PC-3 (cell line): ENCODE results near the gene ADAM29. TPM values are rescaled to one million over a fixed set of nuclear protein-coding genes. Genes with fewer than 3 reads are reported as not detected.

Experiments
- ATAC-seq: fragments of 200-7000 bp; cut with Tn5 transposase; 2 replicates; pipeline ENCODE4 v1.9.1; 2020; ENCODE audit warnings: mild to moderate bottlenecking, moderate library complexity
- BruUV-seq: library from RNA; stranded (reverse); fragments of 400-500 nt; replicated peaks from 2 replicates; lab custom pipeline; 2021; lab: Mats Ljungman, UMichigan
- CTCF ChIA-PET: fragments of 300-600 bp; sonication (Branson Sonifier 250); formaldehyde crosslinking; loops from one replicate; lab custom pipeline; 2022; ENCODE audit warnings: antibody characterized with exemption; lab: Charles Lee
- POLR2A ChIA-PET: fragments of 300-600 bp; sonication (Branson Sonifier 250); formaldehyde crosslinking; loops from one replicate; lab custom pipeline; 2022; ENCODE audit warnings: antibody characterized with exemption; ENCODE audit not compliant: unreplicated experiment; lab: Charles Lee
- DNase-seq: peaks from one replicate; pipeline ENCODE4 v3.0.0-alpha.2; 2015
- H2AFZ ChIP-seq: fragments of 300-600 bp; sonication (generic); 2 replicates; pipeline ENCODE4 v1.6.0; 2016; ENCODE audit warnings: antibody characterized with exemption, low read length
- H3F3A ChIP-seq: fragments of 300-600 bp; sonication (generic); one replicate; pipeline ENCODE4 v1.6.0; 2017; ENCODE audit warnings: antibody characterized with exemption, low read length, control low read depth, mild to moderate bottlenecking; ENCODE audit not compliant: unreplicated experiment
- H3K27ac ChIP-seq: fragments of 300-600 bp; sonication (generic); 2 replicates; pipeline ENCODE4 v1.5.1; 2016; ENCODE audit warnings: mild to moderate bottlenecking, low read length
- H3K27me3 ChIP-seq: fragments of 300-600 bp; sonication (generic); 2 replicates; pipeline ENCODE4 v1.6.1; 2016; ENCODE audit warnings: low read length, mixed read lengths
- H3K36me3 ChIP-seq: fragments of 300-600 bp; sonication (generic); 2 replicates; pipeline ENCODE4 v1.6.1; 2016; ENCODE audit warnings: low read depth, mixed run types, low read length, mixed read lengths
- H3K4me1 ChIP-seq: fragments of 300-600 bp; sonication (generic); 2 replicates; pipeline ENCODE4 v1.5.1; 2016; ENCODE audit warnings: low read length; ENCODE audit not compliant: insufficient read depth
- H3K4me2 ChIP-seq: fragments of 300-600 bp; sonication (generic); 2 replicates; pipeline ENCODE4 v1.6.0; 2016; ENCODE audit warnings: low read length
- H3K4me3 ChIP-seq: fragments of 300-600 bp; sonication (generic); 2 replicates; pipeline ENCODE4 v1.5.1; 2016; ENCODE audit warnings: mild to moderate bottlenecking, low read length, mixed read lengths
- H3K79me2 ChIP-seq: fragments of 300-600 bp; sonication (generic); 2 replicates; pipeline ENCODE4 v1.6.1; 2017; ENCODE audit warnings: low read length, mixed read lengths
- H3K9ac ChIP-seq: fragments of 300-600 bp; sonication (generic); 2 replicates; pipeline ENCODE4 v1.6.0; 2016; ENCODE audit warnings: mild to moderate bottlenecking, low read length
- H3K9me2 ChIP-seq: fragments of 300-600 bp; sonication (generic); replicated peaks from 2 replicates; pipeline ENCODE4 v1.6.1; 2016; ENCODE audit warnings: mixed run types, low read length, mixed read lengths
- H3K9me3 ChIP-seq: fragments of 300-600 bp; sonication (generic); 2 replicates; pipeline ENCODE4 v1.6.1; 2016; ENCODE audit warnings: low read length, mixed read lengths
- H4K20me1 ChIP-seq: fragments of 300-600 bp; sonication (generic); 2 replicates; pipeline ENCODE4 v1.6.1; 2016; ENCODE audit warnings: low read length, mixed read lengths
- EZH2 ChIP-seq: fragments of 300-600 bp; sonication (generic); IDR thresholded peaks from one replicate; pipeline ENCODE4 v1.6.1; 2017; ENCODE audit warnings: antibody characterized with exemption, mild to moderate bottlenecking, low read length; ENCODE audit not compliant: unreplicated experiment
- EZH2phosphoT487 ChIP-seq: fragments of 300-600 bp; sonication (generic); IDR thresholded peaks from 2 replicates; pipeline ENCODE4 v1.6.1; 2018; ENCODE audit warnings: mild to moderate bottlenecking, antibody characterized with exemption, low read length, borderline replicate concordance
- intact Hi-C: fragments of 100-400 bp; cut with micrococcal nuclease; formaldehyde crosslinking; loops from 2 replicates; pipeline ENCODE4 v1.9.0; 2023
- total RNA-seq: library from RNA; depleted of rRNA; stranded (reverse); fragments of >200 nt; gene quantifications from 2 replicates; pipeline ENCODE4 v1.2.3, GENCODE V29; 2014
- TF ChIP-seq, protein P1 (sequence below): fragments of 300-600 bp; sonication (generic); conservative IDR thresholded peaks from 2 replicates; pipeline ENCODE4 v1.5.1; 2017; ENCODE audit warnings: antibody characterized with exemption, low read depth, mild to moderate bottlenecking, low read length

Gene ADAM29
- total RNA-seq, 1 experiment from 2014 or later = not detected

DNA sequence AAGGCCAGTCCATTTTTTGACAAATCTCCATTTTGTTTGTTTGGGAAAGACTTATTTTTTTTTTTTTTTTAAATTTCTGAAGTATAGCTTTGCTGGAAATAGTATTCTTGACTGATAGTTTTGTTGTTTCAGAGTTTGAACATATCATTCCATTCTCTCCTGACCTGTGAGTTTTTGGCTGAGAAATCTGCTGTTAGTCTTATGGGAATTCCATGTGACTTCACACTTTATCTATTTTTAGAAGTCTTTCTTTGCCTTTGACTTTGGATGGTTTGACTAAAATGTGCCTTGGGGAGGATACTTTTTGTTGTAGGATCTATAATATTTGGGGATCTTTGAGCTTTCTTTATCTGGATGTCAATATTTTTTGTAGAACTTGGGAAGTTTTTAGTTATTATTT is 10.7 kb upstream of the ADAM29 start:
- CTCF ChIA-PET = no interaction called here

DNA sequence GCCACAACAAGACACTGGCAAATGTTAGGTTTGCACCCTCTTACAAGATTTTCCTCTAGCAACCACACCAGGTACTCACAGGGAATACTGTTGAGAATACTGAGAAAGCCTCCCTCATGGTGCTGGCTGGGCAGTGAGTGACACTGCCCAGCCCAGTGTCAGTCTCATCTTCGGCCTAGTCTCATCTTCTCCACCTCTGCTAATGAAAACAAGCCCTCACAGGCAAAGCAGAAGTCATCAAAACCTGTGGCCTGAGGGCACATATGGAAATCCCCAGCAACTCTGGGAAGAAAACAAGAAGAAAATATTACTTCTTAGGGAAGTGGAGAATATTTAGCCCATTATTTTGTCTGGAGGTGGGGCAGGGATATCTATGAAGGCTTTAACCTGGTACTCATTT is 7.9 kb upstream of the ADAM29 start:
- H2AFZ ChIP-seq = no peak overlapping the region
- no TSS peak for BruUV-seq
- H3K4me2 ChIP-seq = no peak overlapping the region
- no peak for ATAC-seq
- no peaks in the 10 kb centered on the region for H3K36me3 ChIP-seq
- H3K79me2 ChIP-seq = no peaks in the 10 kb centered on the region
- ChIA-PET POLR2A (no interaction called here), CTCF (no interaction called here)
- no peak for TF ChIP-seq EZH2
- TF ChIP-seq, protein P1, sequence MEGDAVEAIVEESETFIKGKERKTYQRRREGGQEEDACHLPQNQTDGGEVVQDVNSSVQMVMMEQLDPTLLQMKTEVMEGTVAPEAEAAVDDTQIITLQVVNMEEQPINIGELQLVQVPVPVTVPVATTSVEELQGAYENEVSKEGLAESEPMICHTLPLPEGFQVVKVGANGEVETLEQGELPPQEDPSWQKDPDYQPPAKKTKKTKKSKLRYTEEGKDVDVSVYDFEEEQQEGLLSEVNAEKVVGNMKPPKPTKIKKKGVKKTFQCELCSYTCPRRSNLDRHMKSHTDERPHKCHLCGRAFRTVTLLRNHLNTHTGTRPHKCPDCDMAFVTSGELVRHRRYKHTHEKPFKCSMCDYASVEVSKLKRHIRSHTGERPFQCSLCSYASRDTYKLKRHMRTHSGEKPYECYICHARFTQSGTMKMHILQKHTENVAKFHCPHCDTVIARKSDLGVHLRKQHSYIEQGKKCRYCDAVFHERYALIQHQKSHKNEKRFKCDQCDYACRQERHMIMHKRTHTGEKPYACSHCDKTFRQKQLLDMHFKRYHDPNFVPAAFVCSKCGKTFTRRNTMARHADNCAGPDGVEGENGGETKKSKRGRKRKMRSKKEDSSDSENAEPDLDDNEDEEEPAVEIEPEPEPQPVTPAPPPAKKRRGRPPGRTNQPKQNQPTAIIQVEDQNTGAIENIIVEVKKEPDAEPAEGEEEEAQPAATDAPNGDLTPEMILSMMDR = no peak
- no peak for TF ChIP-seq EZH2phosphoT487
- no peak for DNase-seq
- H3K27me3 ChIP-seq = no peaks in the 10 kb centered on the region
- intact Hi-C loops = no loop called here
- no peaks in the 10 kb centered on the region for H3K4me1 ChIP-seq
- no peak overlapping the region for H3K4me3 ChIP-seq
- H3K9me2 ChIP-seq = no peaks in the 10 kb centered on the region
- no peaks in the 10 kb centered on the region for H4K20me1 ChIP-seq
- no peaks in the 10 kb centered on the region for H3K9me3 ChIP-seq
- no peaks in the 10 kb centered on the region for H3F3A ChIP-seq
- no peak overlapping the region for H3K9ac ChIP-seq
- no peak overlapping the region for H3K27ac ChIP-seq

More for the DNA sequence above, 10.7 kb upstream of the ADAM29 start:
- H3K9ac ChIP-seq = no peak overlapping the region
- TF ChIP-seq EZH2phosphoT487 = no peak
- TF ChIP-seq, protein P1 = no peak
- no peak for TF ChIP-seq EZH2
- no peaks in the 10 kb centered on the region for H3F3A ChIP-seq
- no peaks in the 10 kb centered on the region for H3K9me3 ChIP-seq
- intact Hi-C loops = no loop called here
- no peak overlapping the region for H3K4me2 ChIP-seq
- H4K20me1 ChIP-seq = no peaks in the 10 kb centered on the region
- BruUV-seq = no TSS peak
- ATAC-seq (no peak), DNase-seq (no peak)
- H3K4me1 ChIP-seq = no peaks in the 10 kb centered on the region
- POLR2A ChIA-PET = no interaction called here
- no peak overlapping the region for H3K4me3 ChIP-seq
- H3K27me3 ChIP-seq = no peaks in the 10 kb centered on the region
- H3K36me3 ChIP-seq = no peaks in the 10 kb centered on the region
- no peaks in the 10 kb centered on the region for H3K9me2 ChIP-seq
- no peaks in the 10 kb centered on the region for H3K79me2 ChIP-seq
- H3K27ac ChIP-seq = no peak overlapping the region
- no peak overlapping the region for H2AFZ ChIP-seq

DNA sequence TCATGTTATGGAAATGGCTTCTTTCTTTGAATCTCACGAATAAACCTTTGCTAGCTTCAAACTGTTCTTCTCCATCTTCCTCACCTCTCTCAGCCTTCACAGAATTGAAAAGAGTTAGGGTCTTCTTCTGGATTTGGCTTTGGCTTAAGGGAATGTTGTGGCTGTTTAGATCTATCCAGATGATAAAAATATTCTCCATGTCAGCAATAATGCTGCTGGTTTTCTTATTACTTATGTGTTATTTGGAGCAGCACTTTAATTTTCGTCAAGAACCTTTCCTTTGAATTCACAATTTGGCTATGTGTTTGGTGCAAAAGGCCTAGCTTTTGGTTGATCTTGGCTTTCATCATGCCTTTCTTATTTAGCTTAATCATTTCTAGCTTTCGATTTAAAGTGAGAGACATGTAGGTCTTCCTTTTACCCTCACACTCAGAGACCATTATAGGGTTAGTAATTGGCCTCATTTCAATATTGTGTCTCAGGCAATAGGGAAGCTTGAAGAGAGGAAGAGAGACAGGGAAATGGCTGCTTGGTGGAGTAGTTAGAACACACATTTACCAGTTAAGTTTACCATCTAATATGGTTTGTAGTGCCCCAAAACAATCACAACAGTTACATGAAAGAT is 5.1 kb upstream of the ADAM29 start:
- ChIA-PET POLR2A (no interaction called here), CTCF (no interaction called here)
- no peaks in the 10 kb centered on the region for H3K36me3 ChIP-seq
- H2AFZ ChIP-seq = no peak overlapping the region
- intact Hi-C loops = no loop called here
- H3K4me3 ChIP-seq = no peak overlapping the region
- H3K27me3 ChIP-seq = no peaks in the 10 kb centered on the region
- H3F3A ChIP-seq = no peaks in the 10 kb centered on the region
- no peaks in the 10 kb centered on the region for H3K9me3 ChIP-seq
- H3K79me2 ChIP-seq = no peaks in the 10 kb centered on the region
- TF ChIP-seq EZH2phosphoT487 = no peak
- no peak for TF ChIP-seq EZH2
- TF ChIP-seq, protein P1 = no peak
- H3K4me1 ChIP-seq = no peaks in the 10 kb centered on the region
- ATAC-seq (no peak), DNase-seq (no peak)
- H3K4me2 ChIP-seq = no peak overlapping the region
- H3K9ac ChIP-seq = no peak overlapping the region
- no peaks in the 10 kb centered on the region for H4K20me1 ChIP-seq
- no TSS peak for BruUV-seq
- no peak overlapping the region for H3K27ac ChIP-seq
- no peaks in the 10 kb centered on the region for H3K9me2 ChIP-seq
